T-helper 1 cell treated with Interleukin-12 subunit alpha and Interleukin-12 subunit beta and Interleukin-4 antibody, amounts not matched to agents 30 μg/mL and 1 μg/mL, for 36 hours (primary cell): ENCODE results near the gene SYNCRIP.
"Not testable (repeated sequence)": the region's sequence is repeated elsewhere in the genome, so short reads cannot be mapped to it uniquely, and the experiment has no call there.

Experiments
- H3K27ac Mint-ChIP-seq: one replicate; pipeline ENCODE4 v1.8.0; 2021; ENCODE audit warnings: mild to moderate bottlenecking, mixed read lengths
- H3K27me3 Mint-ChIP-seq: one replicate; pipeline ENCODE4 v1.8.0; 2021; ENCODE audit warnings: low read depth, mixed read lengths
- H3K36me3 Mint-ChIP-seq: one replicate; pipeline ENCODE4 v1.8.0; 2021; ENCODE audit warnings: low read depth, mixed read lengths
- H3K4me1 Mint-ChIP-seq: one replicate; pipeline ENCODE4 v1.8.0; 2021; ENCODE audit warnings: low read depth, mixed read lengths
- H3K4me3 Mint-ChIP-seq: one replicate; pipeline ENCODE4 v1.8.0; 2021; ENCODE audit warnings: mild to moderate bottlenecking, moderate library complexity, mixed read lengths
- H3K9me3 Mint-ChIP-seq: one replicate; pipeline ENCODE4 v1.8.0; 2021; ENCODE audit warnings: mixed read lengths

Gene SYNCRIP

DNA sequence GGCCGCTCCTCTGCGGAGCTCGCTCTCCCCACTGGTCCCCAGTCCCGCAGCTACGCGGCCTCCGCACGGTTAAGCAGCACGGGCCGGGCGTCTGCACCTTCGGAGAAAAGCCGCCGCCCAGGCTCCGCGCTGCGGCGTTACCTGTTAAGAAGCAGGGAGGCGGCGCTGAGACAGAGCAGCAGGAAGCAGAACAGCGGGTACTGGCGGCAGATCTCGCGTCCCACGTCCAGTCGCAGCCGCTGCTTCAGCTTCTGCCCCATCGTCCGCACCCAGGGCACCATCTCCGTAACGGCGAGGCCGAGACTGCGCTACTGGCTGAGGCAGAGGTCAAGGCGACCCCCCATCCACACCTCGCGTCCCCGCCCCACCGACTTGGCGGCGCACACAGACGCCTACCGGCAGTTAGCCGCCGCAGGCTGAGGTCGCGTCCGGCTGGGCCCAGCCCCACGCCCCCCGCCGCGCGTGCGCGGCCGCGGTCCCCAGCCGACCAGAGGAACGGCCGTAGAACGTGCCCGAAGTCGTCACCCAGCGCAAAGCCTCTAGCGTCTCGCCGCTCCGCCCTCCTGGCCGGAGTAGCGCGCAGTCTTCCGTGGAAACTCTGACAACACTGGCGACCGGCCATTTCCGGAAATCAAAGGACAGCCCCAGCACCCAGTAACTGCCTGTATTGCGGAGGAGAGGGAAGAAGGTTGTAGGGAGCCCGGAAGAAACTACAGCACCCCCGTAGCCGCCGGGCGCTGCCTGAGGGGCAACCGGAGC lies 49.1 kb downstream of the SYNCRIP start, which contains the start of gene SNX14:
SNX14 (minus strand) TSS at position 421 of the 759 bp plus-strand sequence; CDS start at position 281, 140 bp downstream.
- Mint-ChIP-seq H3K4me3 (peak within 1 kb of the TSS; percentile 95), H3K36me3 (peaks cover 16% of the 10 kb centered on the region), H3K27me3 (peaks cover 7% of the 10 kb centered on the region), H3K4me1 (peaks cover 28% of the 10 kb centered on the region), H3K27ac (peak within 1 kb of the TSS; percentile 93), H3K9me3 (peaks cover 8% of the 10 kb centered on the region)

DNA sequence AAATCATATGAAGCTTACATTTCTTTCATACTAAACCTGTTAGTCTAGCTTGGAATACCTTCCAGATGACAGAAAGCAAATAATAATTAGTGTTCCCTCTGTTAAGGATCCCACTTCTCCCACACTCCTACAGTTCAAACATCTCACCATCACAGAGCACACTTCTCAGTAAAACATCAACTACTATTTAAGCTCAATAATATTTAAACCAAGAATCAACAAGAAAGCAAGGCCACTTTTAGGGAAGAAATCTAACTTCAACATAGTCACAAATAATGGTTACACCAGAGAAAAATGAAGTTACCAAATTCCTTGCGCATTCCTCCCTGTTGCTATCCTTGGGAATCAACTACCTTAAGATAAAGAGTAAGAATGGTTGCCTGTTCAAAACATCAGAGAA lies 50.7 kb downstream of the SYNCRIP start:
- Mint-ChIP-seq H3K36me3 (peaks cover 17% of the 10 kb centered on the region), H3K9me3 (peaks cover 10% of the 10 kb centered on the region), H3K27me3 (peaks cover 7% of the 10 kb centered on the region), H3K4me1 (peaks cover 28% of the 10 kb centered on the region), H3K27ac (peak overlapping the region; percentile 60), H3K4me3 (peak overlapping the region; percentile 95)

DNA sequence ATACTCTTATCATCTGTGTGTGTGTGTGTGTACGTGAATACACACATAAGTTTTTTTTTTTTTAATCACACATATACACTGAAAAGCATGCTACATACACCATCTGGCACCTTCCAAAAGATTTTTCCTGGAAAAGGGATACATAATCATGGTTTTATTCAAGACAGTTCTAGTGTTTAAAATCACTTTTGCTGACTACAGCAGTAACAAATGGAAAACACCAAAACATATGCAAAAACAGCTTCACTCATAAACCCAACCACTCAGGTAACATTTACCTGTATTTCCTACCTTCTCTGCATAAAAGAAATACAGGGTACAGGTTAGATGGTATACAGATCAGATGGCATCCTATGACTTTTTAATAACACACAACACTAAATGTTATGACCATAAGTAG lies 51.5 kb downstream of the SYNCRIP start:
- Mint-ChIP-seq H3K27ac (no peak overlapping the region), H3K27me3 (peaks cover 7% of the 10 kb centered on the region), H3K4me1 (peaks cover 28% of the 10 kb centered on the region), H3K36me3 (peaks cover 17% of the 10 kb centered on the region), H3K9me3 (peaks cover 10% of the 10 kb centered on the region), H3K4me3 (no peak overlapping the region)

DNA sequence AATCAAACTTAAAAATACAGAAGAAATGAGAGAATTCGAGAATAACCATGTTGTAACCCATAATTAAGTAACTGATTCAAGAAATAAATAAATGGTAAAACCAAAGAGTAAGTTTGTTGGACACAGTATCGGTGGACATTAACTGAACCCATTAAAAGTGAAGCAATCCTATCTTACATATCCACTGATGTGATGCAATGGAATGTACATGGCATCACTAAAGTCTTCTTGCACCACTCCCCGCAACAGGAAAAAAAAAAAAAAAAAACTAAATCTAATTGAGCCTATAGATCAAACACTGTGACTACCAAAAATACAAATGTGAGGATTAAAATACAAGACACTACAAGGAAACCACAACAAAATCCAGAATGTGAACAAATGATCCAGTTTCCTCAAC lies 56.9 kb downstream of the SYNCRIP start:
- Mint-ChIP-seq H3K9me3 (peaks cover 50% of the 10 kb centered on the region), H3K27ac (no peak overlapping the region), H3K4me3 (no peak overlapping the region), H3K27me3 (no peaks in the 10 kb centered on the region), H3K4me1 (peaks cover 4% of the 10 kb centered on the region), H3K36me3 (peaks cover 52% of the 10 kb centered on the region)

DNA sequence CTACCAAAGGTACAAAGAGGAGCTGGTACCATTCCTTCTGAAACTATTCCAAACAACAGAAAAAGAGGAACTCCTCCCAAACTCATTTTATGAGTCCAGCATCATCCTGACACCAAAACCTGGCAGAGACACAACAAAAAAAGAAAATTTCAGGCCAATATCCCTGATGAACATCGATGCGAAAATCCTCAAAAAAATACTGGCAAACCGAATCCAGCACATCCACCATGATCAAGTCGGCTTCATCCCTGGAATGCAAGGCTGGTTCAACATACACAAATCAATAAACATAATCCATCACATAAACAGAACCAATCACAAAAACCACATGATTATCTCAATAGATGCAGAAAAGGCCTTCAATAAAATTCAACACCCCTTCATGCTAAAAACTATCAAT lies 59.9 kb downstream of the SYNCRIP start:
- not testable (repeated sequence) for H3K4me1 Mint-ChIP-seq, H3K4me3 Mint-ChIP-seq, H3K27ac Mint-ChIP-seq, H3K27me3 Mint-ChIP-seq
- Mint-ChIP-seq H3K9me3 (peaks cover 40% of the 10 kb centered on the region), H3K36me3 (peaks cover 45% of the 10 kb centered on the region)

DNA sequence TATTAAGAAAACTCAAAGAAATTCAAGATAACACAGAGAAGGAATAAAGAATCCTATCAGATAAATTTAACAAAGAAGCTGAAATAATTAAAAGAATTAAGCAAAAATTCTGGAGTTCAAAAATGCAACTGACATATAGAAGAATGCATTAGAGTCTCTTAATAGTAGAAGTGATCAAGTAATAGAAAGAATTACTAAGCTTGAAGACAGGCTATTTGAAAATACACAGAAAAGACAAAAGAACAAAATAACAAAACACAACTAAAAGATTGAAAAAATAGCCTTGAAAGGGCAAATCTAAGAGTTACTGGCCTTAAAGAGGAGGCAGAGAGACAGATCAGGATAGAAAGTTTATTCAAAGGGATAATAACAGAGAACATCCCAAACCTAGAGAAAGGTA lies 61.1 kb downstream of the SYNCRIP start:
- Mint-ChIP-seq H3K4me1 (peaks cover 4% of the 10 kb centered on the region), H3K36me3 (peaks cover 45% of the 10 kb centered on the region), H3K27ac (no peak overlapping the region), H3K27me3 (no peaks in the 10 kb centered on the region), H3K4me3 (no peak overlapping the region), H3K9me3 (peaks cover 40% of the 10 kb centered on the region)

DNA sequence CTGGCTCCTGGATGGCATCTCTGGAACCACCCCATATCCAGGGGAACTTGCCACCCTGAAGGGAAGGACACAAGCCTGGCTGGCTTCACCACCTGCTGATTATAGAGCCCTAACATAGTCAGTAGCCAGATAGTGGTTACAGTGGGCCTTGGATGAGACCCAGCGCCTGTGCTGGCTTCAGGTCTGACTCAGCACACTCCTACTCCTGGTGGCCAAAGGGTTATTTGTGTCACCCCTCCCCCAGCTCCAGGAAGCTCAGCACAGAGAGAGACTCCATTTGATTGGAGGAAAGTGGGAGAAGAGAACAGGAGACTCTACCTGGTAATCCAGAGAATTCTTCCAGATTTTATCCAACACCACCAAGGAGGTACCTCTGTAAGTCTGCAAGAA lies 61.8 kb downstream of the SYNCRIP start:
- H3K4me3 Mint-ChIP-seq = no peak overlapping the region
- H3K36me3 Mint-ChIP-seq = peaks cover 43% of the 10 kb centered on the region
- H3K9me3 Mint-ChIP-seq = peaks cover 40% of the 10 kb centered on the region
- H3K4me1 Mint-ChIP-seq = peaks cover 4% of the 10 kb centered on the region
- H3K27me3 Mint-ChIP-seq = no peaks in the 10 kb centered on the region
- no peak overlapping the region for H3K27ac Mint-ChIP-seq

DNA sequence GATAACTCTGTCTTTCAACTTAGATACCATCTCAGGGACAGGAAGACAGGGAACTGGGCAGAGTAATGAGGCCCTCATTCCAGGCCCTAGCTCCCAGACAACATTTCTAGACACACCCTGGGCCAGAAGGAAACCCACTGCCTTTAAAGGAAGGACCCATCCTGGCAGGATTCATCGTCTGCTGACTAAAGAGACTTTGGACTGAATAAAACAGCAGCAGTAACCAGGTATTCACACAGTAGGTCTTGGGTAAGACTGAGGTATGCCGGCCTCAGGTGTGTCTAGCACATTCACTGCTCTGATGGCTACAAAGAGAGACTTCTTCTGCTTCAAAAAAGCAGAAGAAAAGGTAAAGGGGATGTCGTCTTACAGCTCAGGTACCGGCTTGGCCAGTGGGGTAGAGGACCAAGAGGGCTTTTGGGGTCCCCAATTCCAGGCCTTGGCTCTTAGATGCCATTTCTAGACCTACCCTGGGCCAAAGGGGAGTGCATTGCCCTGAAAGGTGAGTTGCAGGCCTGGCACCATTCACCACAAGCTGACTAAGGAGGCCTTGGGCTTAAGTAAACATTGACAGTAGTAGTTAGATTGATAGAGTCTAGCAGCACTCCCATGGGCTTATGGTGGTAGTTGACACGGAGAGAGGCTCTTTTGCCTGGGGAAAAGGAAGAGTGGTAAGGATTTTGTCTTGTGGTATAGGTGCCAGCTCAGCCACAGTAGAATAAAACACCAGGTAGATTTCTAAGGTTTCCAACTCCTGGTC lies 62.4 kb downstream of the SYNCRIP start:
- H3K36me3 Mint-ChIP-seq = peaks cover 42% of the 10 kb centered on the region
- H3K9me3 Mint-ChIP-seq = peaks cover 39% of the 10 kb centered on the region
- peaks cover 4% of the 10 kb centered on the region for H3K4me1 Mint-ChIP-seq
- no peak overlapping the region for H3K4me3 Mint-ChIP-seq
- no peak overlapping the region for H3K27ac Mint-ChIP-seq
- no peaks in the 10 kb centered on the region for H3K27me3 Mint-ChIP-seq

DNA sequence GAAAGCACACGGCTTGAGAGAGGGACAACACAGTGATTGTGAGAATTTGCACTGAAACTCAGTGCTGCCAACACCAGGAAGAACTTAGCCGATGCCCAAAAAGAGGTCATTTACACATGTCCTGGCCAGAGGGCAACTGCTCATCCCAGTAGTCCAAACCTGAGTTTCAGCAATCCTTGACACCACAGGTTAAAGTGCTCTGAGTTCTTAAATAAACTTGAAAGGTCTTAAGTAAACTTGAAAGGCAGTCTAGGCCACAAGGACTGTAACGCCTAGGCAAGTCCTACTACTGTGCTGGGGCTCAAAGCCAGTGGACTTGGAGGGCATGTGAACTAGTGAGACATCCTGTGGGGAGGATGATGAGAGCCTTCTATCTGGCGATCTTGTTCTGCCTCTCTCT lies 63.1 kb downstream of the SYNCRIP start:
- Mint-ChIP-seq H3K4me1 (peaks cover 4% of the 10 kb centered on the region), H3K27me3 (no peaks in the 10 kb centered on the region), H3K9me3 (peaks cover 32% of the 10 kb centered on the region), H3K27ac (no peak overlapping the region), H3K36me3 (peaks cover 36% of the 10 kb centered on the region), H3K4me3 (no peak overlapping the region)

DNA sequence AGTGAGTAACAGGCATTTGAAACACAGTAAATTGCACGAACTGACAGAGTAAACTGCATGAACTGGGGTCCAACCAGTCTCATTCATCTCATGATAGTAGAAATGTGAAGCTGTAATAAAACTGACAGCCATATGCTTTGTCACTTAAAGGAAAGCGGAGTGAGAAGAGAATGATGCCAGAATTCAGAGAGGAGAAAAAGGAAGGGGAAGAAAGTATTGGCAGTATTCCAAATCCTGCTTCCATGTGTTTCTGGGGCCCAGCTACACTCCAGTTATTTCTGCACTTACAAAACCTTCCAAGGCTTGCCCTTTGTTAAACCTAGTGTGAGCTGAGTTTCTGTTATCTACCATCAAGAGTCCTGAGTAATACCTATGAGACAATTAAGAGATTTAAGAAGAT lies 66.2 kb downstream of the SYNCRIP start:
- H3K9me3 Mint-ChIP-seq = peaks cover 4% of the 10 kb centered on the region
- H3K4me1 Mint-ChIP-seq = peaks cover 4% of the 10 kb centered on the region
- H3K4me3 Mint-ChIP-seq = no peak overlapping the region
- no peaks in the 10 kb centered on the region for H3K27me3 Mint-ChIP-seq
- no peak overlapping the region for H3K27ac Mint-ChIP-seq
- H3K36me3 Mint-ChIP-seq = peaks cover 10% of the 10 kb centered on the region

DNA sequence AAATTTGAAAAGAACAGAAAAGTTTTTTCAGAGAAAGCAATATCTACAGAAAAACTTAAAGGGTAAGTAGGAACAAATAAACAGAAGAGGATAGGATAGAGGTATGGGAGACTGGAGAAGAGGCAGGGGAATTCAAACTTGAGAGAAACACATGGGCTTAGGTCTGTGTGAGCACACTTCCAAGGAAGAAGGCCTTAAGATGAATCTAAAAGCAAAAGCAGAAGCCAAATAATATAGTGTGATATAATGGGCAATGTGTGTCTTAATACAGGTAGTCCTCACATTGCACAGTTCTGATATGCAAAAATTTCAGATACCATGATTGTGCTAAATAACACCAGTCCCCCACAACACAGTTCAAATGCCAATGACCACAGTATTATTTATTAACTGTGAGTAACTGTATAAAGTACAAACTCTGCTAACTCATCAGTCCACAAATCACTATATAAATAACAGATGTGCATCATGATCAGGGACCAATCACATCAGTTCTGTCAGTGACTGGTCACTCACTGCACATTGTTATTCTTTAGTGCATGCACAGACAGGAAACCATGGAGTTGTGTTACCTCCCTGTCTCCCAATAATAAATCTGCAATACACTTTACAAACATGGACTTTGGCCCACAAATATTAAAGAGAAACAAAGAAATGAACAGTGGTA lies 67.6 kb downstream of the SYNCRIP start:
- H3K36me3 Mint-ChIP-seq = peaks cover 7% of the 10 kb centered on the region
- no peaks in the 10 kb centered on the region for H3K4me1 Mint-ChIP-seq
- no peak overlapping the region for H3K4me3 Mint-ChIP-seq
- no peaks in the 10 kb centered on the region for H3K27me3 Mint-ChIP-seq
- H3K27ac Mint-ChIP-seq = no peak overlapping the region
- H3K9me3 Mint-ChIP-seq = no peaks in the 10 kb centered on the region

DNA sequence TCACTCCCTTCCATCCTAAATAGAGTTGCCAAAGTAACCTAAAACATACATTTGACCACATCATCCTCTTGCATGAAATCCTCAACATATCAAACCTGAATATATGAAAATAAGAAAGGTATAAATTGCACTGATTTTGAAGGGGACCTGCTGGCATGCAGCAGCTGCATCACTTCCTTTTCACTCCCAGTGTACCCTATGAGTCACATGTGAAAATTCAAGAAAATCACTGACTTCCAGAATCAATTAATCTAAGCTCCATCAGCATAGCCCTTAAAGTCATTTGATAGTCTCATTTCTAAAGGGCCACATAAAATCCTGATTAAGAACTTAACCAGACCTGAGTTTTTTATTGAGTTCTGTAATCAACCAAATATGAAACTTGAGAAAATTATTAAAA lies 73.4 kb downstream of the SYNCRIP start:
- H3K27me3 Mint-ChIP-seq = no peaks in the 10 kb centered on the region
- peaks cover 13% of the 10 kb centered on the region for H3K36me3 Mint-ChIP-seq

DNA sequence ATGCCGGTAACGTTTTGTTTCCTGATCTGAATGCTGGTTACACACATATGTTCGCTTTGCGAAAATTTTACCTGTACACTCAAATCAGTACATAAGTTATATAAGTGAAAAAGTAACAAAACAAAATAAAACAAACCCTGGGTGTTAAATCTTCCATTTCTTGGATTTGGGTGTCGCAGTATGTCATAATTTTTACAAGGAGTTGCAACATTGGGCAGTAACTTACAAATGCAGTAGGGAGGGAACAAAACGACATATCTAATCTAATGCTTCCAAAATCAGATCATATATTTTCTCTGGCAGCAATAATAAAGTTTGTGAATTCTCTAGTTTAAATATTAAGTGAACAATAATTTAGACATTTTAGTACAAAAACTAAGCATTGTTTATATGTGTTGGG lies 74.3 kb downstream of the SYNCRIP start:
- Mint-ChIP-seq H3K4me3 (no peak overlapping the region), H3K4me1 (peaks cover 3% of the 10 kb centered on the region), H3K9me3 (no peaks in the 10 kb centered on the region), H3K36me3 (peaks cover 19% of the 10 kb centered on the region), H3K27me3 (no peaks in the 10 kb centered on the region), H3K27ac (no peak overlapping the region)

More for the DNA sequence above, 73.4 kb downstream of the SYNCRIP start:
- Mint-ChIP-seq H3K4me3 (no peak overlapping the region), H3K9me3 (no peaks in the 10 kb centered on the region), H3K4me1 (peaks cover 3% of the 10 kb centered on the region), H3K27ac (no peak overlapping the region)

DNA sequence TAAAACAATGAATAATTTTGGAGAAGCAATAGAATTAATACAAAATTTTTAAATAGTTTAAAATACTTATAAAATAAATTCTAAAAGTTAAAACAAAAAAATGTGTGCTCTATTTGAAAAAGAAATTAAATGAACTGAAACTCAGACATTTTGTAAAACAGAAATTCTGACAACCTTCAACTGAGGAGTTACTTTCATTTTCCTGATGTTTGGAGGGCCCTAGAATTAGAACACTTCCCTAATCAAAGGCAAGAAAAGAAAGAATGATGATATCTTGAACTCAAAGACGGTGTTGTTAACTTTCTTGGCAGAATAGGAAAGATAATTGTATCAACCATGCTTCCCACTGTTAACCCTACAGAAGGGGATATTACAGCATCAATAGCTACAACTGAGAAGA lies 77.0 kb downstream of the SYNCRIP start:
- no peaks in the 10 kb centered on the region for H3K27me3 Mint-ChIP-seq
- H3K36me3 Mint-ChIP-seq = peaks cover 21% of the 10 kb centered on the region
- no peak overlapping the region for H3K4me3 Mint-ChIP-seq
- no peaks in the 10 kb centered on the region for H3K9me3 Mint-ChIP-seq
- H3K27ac Mint-ChIP-seq = peak overlapping the region; percentile 36
- H3K4me1 Mint-ChIP-seq = peaks cover 3% of the 10 kb centered on the region

DNA sequence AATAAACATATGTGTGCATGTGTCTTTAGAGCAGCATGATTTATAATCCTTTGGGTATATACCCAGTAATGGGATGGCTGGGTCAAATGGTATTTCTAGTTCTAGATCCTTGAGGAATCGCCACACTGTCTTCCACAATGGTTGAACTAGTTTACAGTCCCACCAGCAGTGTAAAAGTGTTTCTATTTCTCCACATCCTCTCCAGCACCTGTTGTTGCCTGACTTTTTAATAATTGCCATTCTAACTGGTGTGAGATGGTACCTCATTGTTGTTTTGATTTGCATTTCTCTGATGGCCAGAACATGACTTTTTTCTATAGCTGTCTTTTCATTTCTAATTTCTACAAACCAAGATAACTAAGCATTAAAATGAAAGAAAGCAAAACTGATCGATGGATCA lies 78.5 kb downstream of the SYNCRIP start:
- H3K27ac Mint-ChIP-seq, H3K9me3 Mint-ChIP-seq, H3K4me3 Mint-ChIP-seq, H3K27me3 Mint-ChIP-seq, H3K4me1 Mint-ChIP-seq: not testable (repeated sequence)
- H3K36me3 Mint-ChIP-seq = peaks cover 21% of the 10 kb centered on the region
